ENCODE data around the gene PAPSS2. TPM values are rescaled to one million over a fixed set of nuclear protein-coding genes. Genes with fewer than 3 reads are reported as not detected.

Gene PAPSS2
- total and polyA plus RNA-seq, 2 donors (not counting 3 experiments of a cell fraction or from before 2014, with no cell fraction given) = 27.9 to 82.6 TPM

- BruUV-seq (replicated peaks) = no TSS peak
- FAIRE-seq = no peak
- POLR2A ChIA-PET = no interaction called here
Measured at GRCh38 chr10:87702260-87702972, 42.7 kb downstream of the PAPSS2 start.

More at GRCh38 chr10:87702260-87702972, 42.7 kb downstream of the PAPSS2 start:
- no peaks in the 10 kb centered on the region for H3K27me3 ChIP-seq (ENCODE audit: control insufficient read depth in 2 of 2, insufficient read depth in 2 of 2, low read length in 2 of 2)
- peaks cover 8% of the 10 kb centered on the region for H3K4me1 ChIP-seq (ENCODE audit: control insufficient read depth, extremely low read depth, insufficient read depth, low read length)
- no peaks in the 10 kb centered on the region for H3K9me1 ChIP-seq (replicated peaks; ENCODE audit: control insufficient read depth, extremely low read depth, insufficient read depth, low read length)
- H3K9ac ChIP-seq (replicated peaks; ENCODE audit: extremely low read depth, insufficient read depth, low read length) = no peak overlapping the region
- H3K4me2 ChIP-seq (ENCODE audit: insufficient read depth, low read length) = no peak overlapping the region
- H3K79me2 ChIP-seq (ENCODE audit: control insufficient read depth, insufficient read depth, low read length) = no peaks in the 10 kb centered on the region
- no peak for DNase-seq (ENCODE audit: low read depth, low spot score)
- TF ChIP-seq EZH2 (IDR thresholded peaks at IDR 0.05; ENCODE audit: borderline replicate concordance, low read depth, low read length, severe bottlenecking) = no peak
- no peak for TF ChIP-seq MAX (IDR thresholded peaks at IDR 0.05; ENCODE audit: insufficient read depth, insufficient read length)
- TF ChIP-seq FOS (IDR thresholded peaks at IDR 0.05; ENCODE audit: borderline replicate concordance, insufficient read depth, low read length) = no peak
- TF ChIP-seq, protein P1, sequence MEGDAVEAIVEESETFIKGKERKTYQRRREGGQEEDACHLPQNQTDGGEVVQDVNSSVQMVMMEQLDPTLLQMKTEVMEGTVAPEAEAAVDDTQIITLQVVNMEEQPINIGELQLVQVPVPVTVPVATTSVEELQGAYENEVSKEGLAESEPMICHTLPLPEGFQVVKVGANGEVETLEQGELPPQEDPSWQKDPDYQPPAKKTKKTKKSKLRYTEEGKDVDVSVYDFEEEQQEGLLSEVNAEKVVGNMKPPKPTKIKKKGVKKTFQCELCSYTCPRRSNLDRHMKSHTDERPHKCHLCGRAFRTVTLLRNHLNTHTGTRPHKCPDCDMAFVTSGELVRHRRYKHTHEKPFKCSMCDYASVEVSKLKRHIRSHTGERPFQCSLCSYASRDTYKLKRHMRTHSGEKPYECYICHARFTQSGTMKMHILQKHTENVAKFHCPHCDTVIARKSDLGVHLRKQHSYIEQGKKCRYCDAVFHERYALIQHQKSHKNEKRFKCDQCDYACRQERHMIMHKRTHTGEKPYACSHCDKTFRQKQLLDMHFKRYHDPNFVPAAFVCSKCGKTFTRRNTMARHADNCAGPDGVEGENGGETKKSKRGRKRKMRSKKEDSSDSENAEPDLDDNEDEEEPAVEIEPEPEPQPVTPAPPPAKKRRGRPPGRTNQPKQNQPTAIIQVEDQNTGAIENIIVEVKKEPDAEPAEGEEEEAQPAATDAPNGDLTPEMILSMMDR (IDR thresholded peaks at IDR 0.05; ENCODE audit: extremely low read depth in 1 of 2, insufficient read depth in 1 of 2, low read depth in 1 of 2, low read length in 2 of 2) = no peak
- no peak for TF ChIP-seq POLR2AphosphoS5 (IDR thresholded peaks at IDR 0.05; ENCODE audit: insufficient read depth, low read depth, low read length)
- no peak for TF ChIP-seq JUN (IDR thresholded peaks at IDR 0.05; ENCODE audit: borderline replicate concordance, insufficient read depth, insufficient read length, low read depth)
- no peak for TF ChIP-seq MYC (IDR thresholded peaks at IDR 0.05; ENCODE audit: low read depth, low read length)
- no peak for TF ChIP-seq POLR2A (IDR thresholded peaks at IDR 0.05; ENCODE audit: low read depth, low read length)
- TF ChIP-seq GATA2 (IDR thresholded peaks at IDR 0.05; ENCODE audit: insufficient read depth, insufficient read length, low read depth, low read length) = no peak
- intact Hi-C loops (cut with micrococcal nuclease) (no loop called here), dilution Hi-C loops (cut with MboI; ENCODE audit: extremely low pct_ligation_motif_present, low sequenced_read_pairs) (no loop called here)
- no peak overlapping the region for H3K27ac ChIP-seq (ENCODE audit: insufficient read depth, low read depth, low read length)
- no peaks in the 10 kb centered on the region for H3K9me3 ChIP-seq (replicated peaks; ENCODE audit: control insufficient read depth, insufficient read depth, low read length)
- no peak overlapping the region for H3K4me3 ChIP-seq (replicated peaks in 1 of 3; ENCODE audit: insufficient read depth in 1 of 3, low read depth in 1 of 3, low read length in 3 of 3)
- no peak overlapping the region for H2AFZ ChIP-seq (ENCODE audit: low read depth, low read length)
- H3K36me3 ChIP-seq (ENCODE audit: control insufficient read depth in 2 of 2, extremely low read depth in 1 of 2, insufficient read depth in 2 of 2, low read length in 2 of 2) = peaks cover 0 to 4% of the 10 kb centered on the region in 2 experiments
- CTCF ChIA-PET = interaction anchor here (1.2 kb wide), 2 partner anchors 9 to 19 kb away, joined by 3 to 4 read pairs; no protein-coding TSS in a partner anchor
- H4K20me1 ChIP-seq (replicated peaks; ENCODE audit: control insufficient read depth, extremely low read depth, insufficient read depth, low read length) = no peaks in the 10 kb centered on the region

Data from endothelial cell of umbilical vein (primary cell).